Measurements from ENCODE around the gene HIF1A.

HIF1A gene

GRCh38 chr14:61719344-61720293, 24.3 kb downstream of the HIF1A start:
- Histone ChIP-seq H3K27me3 (ENCODE audit: control insufficient read depth in 5 of 5, insufficient read depth in 4 of 5, low read length in 5 of 5) (no peaks in the 10 kb centered on the region), H3K9me3 (ENCODE audit: control insufficient read depth in 5 of 5, low read length in 5 of 5) (no peaks in the 10 kb centered on the region), H3K27ac (ENCODE audit: low read depth, low read length) (no peak overlapping the region), H3K4me3 (ENCODE audit: low read depth in 1 of 5, low read length in 5 of 5) (no peak overlapping the region), H3K4me1 (ENCODE audit: control insufficient read depth in 5 of 5, insufficient read depth in 5 of 5, low read length in 5 of 5) (peaks cover 0 to 24% (median 13%) of the 10 kb centered on the region in 5 donors), H3K9ac (ENCODE audit: low read length in 5 of 5) (peak overlapping the region in 2 of 5 donors; percentile 19 to 56), H3K36me3 (ENCODE audit: control insufficient read depth in 5 of 5, insufficient read depth in 5 of 5, low read length in 5 of 5) (peaks cover 2 to 16% (median 12%) of the 10 kb centered on the region in 5 donors)

- peaks cover 0 to 24% (median 7%) of the 10 kb centered on the region in 5 donors for H3K4me1 ChIP-seq (ENCODE audit: control insufficient read depth in 5 of 5, insufficient read depth in 5 of 5, low read length in 5 of 5)
- H3K9me3 ChIP-seq (ENCODE audit: control insufficient read depth in 5 of 5, low read length in 5 of 5), result no peaks in the 10 kb centered on the region
- H3K4me3 ChIP-seq (ENCODE audit: low read depth in 1 of 5, low read length in 5 of 5), result no peak overlapping the region
- H3K27ac ChIP-seq (ENCODE audit: low read depth, low read length), result no peak overlapping the region
- H3K36me3 ChIP-seq (ENCODE audit: control insufficient read depth in 5 of 5, insufficient read depth in 5 of 5, low read length in 5 of 5), result peaks cover 2 to 21% (median 13%) of the 10 kb centered on the region in 5 donors
- H3K27me3 ChIP-seq (ENCODE audit: control insufficient read depth in 5 of 5, insufficient read depth in 4 of 5, low read length in 5 of 5), result no peaks in the 10 kb centered on the region
- no peak overlapping the region for H3K9ac ChIP-seq (ENCODE audit: low read length in 5 of 5)
These were observed 25.0 kb downstream of the HIF1A start for GRCh38 chr14:61720294-61720661.

DNA sequence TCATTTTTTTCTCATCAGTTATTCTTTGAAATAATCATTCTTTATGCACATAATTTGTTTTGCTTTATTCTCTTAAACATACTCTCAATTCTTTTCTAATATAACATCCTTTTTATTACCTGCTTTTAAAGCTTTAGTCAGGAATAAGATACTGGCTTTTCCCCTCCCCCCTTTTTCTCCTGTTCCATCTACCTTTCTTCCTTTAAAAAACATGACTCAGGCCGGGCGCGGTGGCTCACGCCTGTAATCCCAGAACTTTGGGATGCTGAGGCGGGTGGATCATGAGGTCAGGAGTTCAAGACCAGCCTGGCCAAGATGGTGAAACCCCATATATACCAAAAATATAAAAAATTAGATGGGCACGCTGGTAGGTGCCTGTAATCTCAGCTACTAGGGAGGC, 25.4 kb downstream of the HIF1A start:
- H3K27ac ChIP-seq (ENCODE audit: low read depth, low read length), result no peak overlapping the region
- H3K4me1 ChIP-seq (ENCODE audit: control insufficient read depth in 5 of 5, insufficient read depth in 5 of 5, low read length in 5 of 5), result peaks cover 0 to 24% (median 6%) of the 10 kb centered on the region in 5 donors
- H3K9ac ChIP-seq (ENCODE audit: low read length in 5 of 5), result no peak overlapping the region

DNA sequence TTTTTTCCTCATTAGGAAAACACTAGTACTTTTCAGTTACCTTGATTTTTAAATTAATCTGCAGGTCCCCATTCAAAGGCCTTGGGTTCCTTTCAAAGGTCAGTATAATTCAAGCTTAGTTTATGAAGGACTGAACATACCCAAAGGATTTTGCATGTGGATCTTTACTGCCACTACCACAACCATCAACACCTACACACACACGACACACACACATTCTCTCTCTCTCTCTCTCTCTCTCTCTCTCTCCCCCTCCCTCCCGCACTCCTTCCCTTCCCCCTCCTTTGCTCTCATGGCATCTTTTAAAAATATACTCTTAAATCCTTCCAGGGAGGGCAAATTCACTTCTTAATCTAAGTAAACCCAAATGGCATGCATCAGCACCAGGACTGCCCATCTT, 28.8 kb downstream of the HIF1A start:
- H3K4me1 ChIP-seq (ENCODE audit: control insufficient read depth in 5 of 5, insufficient read depth in 5 of 5, low read length in 5 of 5), result peaks cover 0 to 13% (median 2%) of the 10 kb centered on the region in 5 donors
- no peaks in the 10 kb centered on the region for H3K27me3 ChIP-seq (ENCODE audit: control insufficient read depth in 5 of 5, insufficient read depth in 4 of 5, low read length in 5 of 5)
- H3K9ac ChIP-seq (ENCODE audit: low read length in 5 of 5), result no peak overlapping the region
- no peak overlapping the region for H3K4me3 ChIP-seq (ENCODE audit: low read depth in 1 of 5, low read length in 5 of 5)
- H3K9me3 ChIP-seq (ENCODE audit: control insufficient read depth in 5 of 5, low read length in 5 of 5), result no peaks in the 10 kb centered on the region
- H3K27ac ChIP-seq (ENCODE audit: low read depth, low read length), result no peak overlapping the region
- H3K36me3 ChIP-seq (ENCODE audit: control insufficient read depth in 5 of 5, insufficient read depth in 5 of 5, low read length in 5 of 5), result peaks cover 25 to 55% (median 35%) of the 10 kb centered on the region in 5 donors

More for the DNA sequence above, 25.4 kb downstream of the HIF1A start:
- Histone ChIP-seq H3K36me3 (ENCODE audit: control insufficient read depth in 5 of 5, insufficient read depth in 5 of 5, low read length in 5 of 5) (peaks cover 2 to 24% (median 13%) of the 10 kb centered on the region in 5 donors), H3K9me3 (ENCODE audit: control insufficient read depth in 5 of 5, low read length in 5 of 5) (no peaks in the 10 kb centered on the region), H3K27me3 (ENCODE audit: control insufficient read depth in 5 of 5, insufficient read depth in 4 of 5, low read length in 5 of 5) (no peaks in the 10 kb centered on the region), H3K4me3 (ENCODE audit: low read depth in 1 of 5, low read length in 5 of 5) (no peak overlapping the region)

GRCh38 chr14:61726778-61727658, 31.7 kb downstream of the HIF1A start:
- Histone ChIP-seq H3K4me1 (ENCODE audit: control insufficient read depth in 5 of 5, insufficient read depth in 5 of 5, low read length in 5 of 5) (no peaks in the 10 kb centered on the region), H3K4me3 (ENCODE audit: low read depth in 1 of 5, low read length in 5 of 5) (no peak overlapping the region), H3K27ac (ENCODE audit: low read depth, low read length) (no peak overlapping the region), H3K36me3 (ENCODE audit: control insufficient read depth in 5 of 5, insufficient read depth in 5 of 5, low read length in 5 of 5) (peaks cover 32 to 64% (median 43%) of the 10 kb centered on the region in 5 donors), H3K27me3 (ENCODE audit: control insufficient read depth in 5 of 5, insufficient read depth in 4 of 5, low read length in 5 of 5) (no peaks in the 10 kb centered on the region), H3K9me3 (ENCODE audit: control insufficient read depth in 5 of 5, low read length in 5 of 5) (no peaks in the 10 kb centered on the region), H3K9ac (ENCODE audit: low read length in 5 of 5) (no peak overlapping the region)

DNA sequence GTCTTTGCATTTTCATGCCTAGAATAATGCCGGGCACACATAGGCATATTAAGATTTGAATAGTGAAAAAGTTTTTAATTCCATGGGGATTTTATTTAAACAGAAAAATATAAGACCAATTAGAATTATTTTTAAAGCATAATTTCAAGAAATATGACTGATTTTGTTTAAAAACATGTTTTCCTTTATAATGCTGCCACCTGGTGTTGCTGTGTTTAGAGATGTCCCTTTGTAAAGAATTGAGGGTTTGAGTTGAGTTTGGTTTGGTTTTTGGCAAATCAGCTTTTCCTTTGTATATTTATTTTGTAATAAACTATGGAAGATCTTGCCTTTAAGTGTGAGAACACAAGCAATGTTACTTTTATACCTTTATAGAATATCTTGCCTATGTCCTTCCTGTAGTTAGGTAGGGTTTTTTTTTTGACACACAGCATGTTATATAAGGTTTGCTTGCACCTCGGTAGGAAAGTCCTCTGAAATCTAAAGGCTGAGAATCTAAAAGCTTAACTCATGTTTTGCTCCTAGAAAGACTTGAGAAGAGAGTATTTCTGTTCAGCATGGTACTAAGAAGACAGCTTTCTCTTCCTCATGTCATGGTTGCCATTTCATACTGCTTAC, 35.6 kb downstream of the HIF1A start:
- H3K9me3 ChIP-seq (ENCODE audit: control insufficient read depth in 5 of 5, low read length in 5 of 5), result no peaks in the 10 kb centered on the region
- no peaks in the 10 kb centered on the region for H3K27me3 ChIP-seq (ENCODE audit: control insufficient read depth in 5 of 5, insufficient read depth in 4 of 5, low read length in 5 of 5)
- H3K36me3 ChIP-seq (ENCODE audit: control insufficient read depth in 5 of 5, insufficient read depth in 5 of 5, low read length in 5 of 5), result peaks cover 48 to 76% (median 59%) of the 10 kb centered on the region in 5 donors
- no peak overlapping the region for H3K27ac ChIP-seq (ENCODE audit: low read depth, low read length)
- no peaks in the 10 kb centered on the region for H3K4me1 ChIP-seq (ENCODE audit: control insufficient read depth in 5 of 5, insufficient read depth in 5 of 5, low read length in 5 of 5)
- no peak overlapping the region for H3K4me3 ChIP-seq (ENCODE audit: low read depth in 1 of 5, low read length in 5 of 5)
- H3K9ac ChIP-seq (ENCODE audit: low read length in 5 of 5), result no peak overlapping the region

DNA sequence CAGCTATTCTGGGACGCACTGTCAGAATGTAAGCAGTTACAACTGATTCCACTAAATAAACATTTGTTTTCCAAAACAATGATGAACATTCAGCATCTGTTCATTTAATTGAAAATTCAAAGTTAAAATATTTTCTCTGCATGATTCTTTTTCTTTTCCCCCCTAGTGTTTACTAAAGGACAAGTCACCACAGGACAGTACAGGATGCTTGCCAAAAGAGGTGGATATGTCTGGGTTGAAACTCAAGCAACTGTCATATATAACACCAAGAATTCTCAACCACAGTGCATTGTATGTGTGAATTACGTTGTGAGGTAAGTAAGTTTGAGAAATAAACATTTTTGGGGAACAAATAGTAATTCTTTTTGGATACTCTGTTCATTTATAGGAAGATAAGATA, 38.7 kb downstream of the HIF1A start:
- peaks cover 44 to 77% (median 55%) of the 10 kb centered on the region in 5 donors for H3K36me3 ChIP-seq (ENCODE audit: control insufficient read depth in 5 of 5, insufficient read depth in 5 of 5, low read length in 5 of 5)
- H3K27ac ChIP-seq (ENCODE audit: low read depth, low read length), result no peak overlapping the region
- H3K9me3 ChIP-seq (ENCODE audit: control insufficient read depth in 5 of 5, low read length in 5 of 5), result no peaks in the 10 kb centered on the region
- no peaks in the 10 kb centered on the region for H3K4me1 ChIP-seq (ENCODE audit: control insufficient read depth in 5 of 5, insufficient read depth in 5 of 5, low read length in 5 of 5)
- H3K9ac ChIP-seq (ENCODE audit: low read length in 5 of 5), result no peak overlapping the region
- no peak overlapping the region for H3K4me3 ChIP-seq (ENCODE audit: low read depth in 1 of 5, low read length in 5 of 5)
- H3K27me3 ChIP-seq (ENCODE audit: control insufficient read depth in 5 of 5, insufficient read depth in 4 of 5, low read length in 5 of 5), result no peaks in the 10 kb centered on the region

DNA sequence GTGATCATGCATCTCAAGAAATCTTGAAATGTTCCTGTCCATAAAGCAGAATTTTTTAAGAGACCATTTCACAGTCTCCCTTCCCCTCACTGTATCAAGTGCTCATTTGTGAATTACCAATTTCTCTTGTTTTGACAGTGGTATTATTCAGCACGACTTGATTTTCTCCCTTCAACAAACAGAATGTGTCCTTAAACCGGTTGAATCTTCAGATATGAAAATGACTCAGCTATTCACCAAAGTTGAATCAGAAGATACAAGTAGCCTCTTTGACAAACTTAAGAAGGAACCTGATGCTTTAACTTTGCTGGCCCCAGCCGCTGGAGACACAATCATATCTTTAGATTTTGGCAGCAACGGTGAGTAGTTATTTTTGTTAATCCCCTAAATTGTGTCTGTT, 41.4 kb downstream of the HIF1A start:
- H3K36me3 ChIP-seq (ENCODE audit: control insufficient read depth in 5 of 5, insufficient read depth in 5 of 5, low read length in 5 of 5), result peaks cover 49 to 82% (median 64%) of the 10 kb centered on the region in 5 donors
- H3K4me1 ChIP-seq (ENCODE audit: control insufficient read depth in 5 of 5, insufficient read depth in 5 of 5, low read length in 5 of 5), result no peaks in the 10 kb centered on the region
- H3K4me3 ChIP-seq (ENCODE audit: low read depth in 1 of 5, low read length in 5 of 5), result no peak overlapping the region
- H3K9me3 ChIP-seq (ENCODE audit: control insufficient read depth in 5 of 5, low read length in 5 of 5), result no peaks in the 10 kb centered on the region
- no peaks in the 10 kb centered on the region for H3K27me3 ChIP-seq (ENCODE audit: control insufficient read depth in 5 of 5, insufficient read depth in 4 of 5, low read length in 5 of 5)
- H3K9ac ChIP-seq (ENCODE audit: low read length in 5 of 5), result no peak overlapping the region
- H3K27ac ChIP-seq (ENCODE audit: low read depth, low read length), result no peak overlapping the region

DNA sequence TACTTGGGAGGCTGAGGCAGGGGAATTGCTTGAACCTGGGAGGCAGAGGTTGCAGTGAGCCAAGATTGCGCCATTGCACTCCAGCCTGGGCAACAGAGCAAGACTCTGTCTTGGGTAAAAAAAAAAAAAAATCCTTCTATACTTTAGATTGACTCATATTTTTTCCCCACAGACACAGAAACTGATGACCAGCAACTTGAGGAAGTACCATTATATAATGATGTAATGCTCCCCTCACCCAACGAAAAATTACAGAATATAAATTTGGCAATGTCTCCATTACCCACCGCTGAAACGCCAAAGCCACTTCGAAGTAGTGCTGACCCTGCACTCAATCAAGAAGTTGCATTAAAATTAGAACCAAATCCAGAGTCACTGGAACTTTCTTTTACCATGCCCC, 42.6 kb downstream of the HIF1A start:
- Histone ChIP-seq H3K9ac (ENCODE audit: low read length in 5 of 5) (no peak overlapping the region), H3K9me3 (ENCODE audit: control insufficient read depth in 5 of 5, low read length in 5 of 5) (no peaks in the 10 kb centered on the region), H3K4me3 (ENCODE audit: low read depth in 1 of 5, low read length in 5 of 5) (no peak overlapping the region), H3K27me3 (ENCODE audit: control insufficient read depth in 5 of 5, insufficient read depth in 4 of 5, low read length in 5 of 5) (no peaks in the 10 kb centered on the region), H3K4me1 (ENCODE audit: control insufficient read depth in 5 of 5, insufficient read depth in 5 of 5, low read length in 5 of 5) (no peaks in the 10 kb centered on the region), H3K36me3 (ENCODE audit: control insufficient read depth in 5 of 5, insufficient read depth in 5 of 5, low read length in 5 of 5) (peaks cover 56 to 86% (median 65%) of the 10 kb centered on the region in 5 donors), H3K27ac (ENCODE audit: low read depth, low read length) (no peak overlapping the region)

Measured in subcutaneous abdominal adipose tissue (tissue), 5 donors.